OCI-LY7 (cell line): Measurements from ENCODE around the gene ALOX5.

ENCODE experiments used
- EZH2phosphoT487 ChIP-seq: fragments of 200-600 bp; sonication (generic); IDR thresholded peaks from 2 replicates; pipeline ENCODE4 v1.6.1; 2018; ENCODE audit warnings: low read depth, borderline replicate concordance, mild to moderate bottlenecking, mixed run types, antibody characterized with exemption, low read length, moderate library complexity, mixed read lengths
- TF ChIP-seq, protein P1 (sequence below): fragments of 200-600 bp; sonication (generic); conservative IDR thresholded peaks from 2 replicates; pipeline ENCODE4 v1.5.1; 2014; ENCODE audit warnings: mild to moderate bottlenecking, antibody characterized with exemption, low read length, moderate library complexity, mixed read lengths

GRCh38 chr10:45476559-45476958, 102.5 kb downstream of the ALOX5 start:
- TF ChIP-seq, protein P1, sequence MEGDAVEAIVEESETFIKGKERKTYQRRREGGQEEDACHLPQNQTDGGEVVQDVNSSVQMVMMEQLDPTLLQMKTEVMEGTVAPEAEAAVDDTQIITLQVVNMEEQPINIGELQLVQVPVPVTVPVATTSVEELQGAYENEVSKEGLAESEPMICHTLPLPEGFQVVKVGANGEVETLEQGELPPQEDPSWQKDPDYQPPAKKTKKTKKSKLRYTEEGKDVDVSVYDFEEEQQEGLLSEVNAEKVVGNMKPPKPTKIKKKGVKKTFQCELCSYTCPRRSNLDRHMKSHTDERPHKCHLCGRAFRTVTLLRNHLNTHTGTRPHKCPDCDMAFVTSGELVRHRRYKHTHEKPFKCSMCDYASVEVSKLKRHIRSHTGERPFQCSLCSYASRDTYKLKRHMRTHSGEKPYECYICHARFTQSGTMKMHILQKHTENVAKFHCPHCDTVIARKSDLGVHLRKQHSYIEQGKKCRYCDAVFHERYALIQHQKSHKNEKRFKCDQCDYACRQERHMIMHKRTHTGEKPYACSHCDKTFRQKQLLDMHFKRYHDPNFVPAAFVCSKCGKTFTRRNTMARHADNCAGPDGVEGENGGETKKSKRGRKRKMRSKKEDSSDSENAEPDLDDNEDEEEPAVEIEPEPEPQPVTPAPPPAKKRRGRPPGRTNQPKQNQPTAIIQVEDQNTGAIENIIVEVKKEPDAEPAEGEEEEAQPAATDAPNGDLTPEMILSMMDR: no peak
- TF ChIP-seq EZH2phosphoT487: no peak
